Epidermal melanocyte (primary cell): ENCODE results near the gene ITPK1.
A peak's percentile ranks its signal among the peaks of the same experiment; 100 is the strongest.
"Not testable (repeated sequence)": the region's sequence is repeated elsewhere in the genome, so short reads cannot be mapped to it uniquely, and the experiment has no call there.

Experiments used
- DNase-seq: peaks from one replicate; pipeline ENCODE4 v3.0.0; 2011; ENCODE audit warnings: low spot score; ENCODE audit not compliant: insufficient read length

The ITPK1 gene

DNA sequence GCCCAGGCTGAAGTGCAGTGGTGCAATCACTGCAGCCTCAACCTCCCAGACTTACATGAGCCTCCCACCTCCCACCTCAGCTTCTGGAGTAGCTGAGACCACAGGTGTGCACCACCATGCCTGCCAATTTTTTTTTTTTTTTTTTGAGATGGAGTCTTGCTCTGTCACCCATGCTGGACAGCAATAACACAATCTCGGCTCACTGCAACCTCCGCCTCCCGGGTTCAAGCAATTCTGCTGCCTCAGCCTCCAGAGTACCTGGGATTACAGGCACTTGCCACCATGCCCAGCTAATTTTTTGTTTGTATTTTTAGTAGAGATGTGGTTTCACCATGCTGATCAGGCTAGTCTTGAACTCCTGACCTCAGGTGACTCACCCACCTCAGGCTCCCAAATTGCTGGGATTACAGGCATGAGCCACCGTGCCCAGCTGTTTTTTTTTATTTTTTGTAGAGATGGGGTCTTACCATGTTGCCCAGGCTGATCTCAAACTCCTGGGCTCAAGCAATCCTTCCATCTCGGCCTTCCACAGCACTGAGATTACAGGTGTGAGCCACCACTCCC is 15.6 kb upstream of the ITPK1 start:
- not testable (repeated sequence) for DNase-seq

DNA sequence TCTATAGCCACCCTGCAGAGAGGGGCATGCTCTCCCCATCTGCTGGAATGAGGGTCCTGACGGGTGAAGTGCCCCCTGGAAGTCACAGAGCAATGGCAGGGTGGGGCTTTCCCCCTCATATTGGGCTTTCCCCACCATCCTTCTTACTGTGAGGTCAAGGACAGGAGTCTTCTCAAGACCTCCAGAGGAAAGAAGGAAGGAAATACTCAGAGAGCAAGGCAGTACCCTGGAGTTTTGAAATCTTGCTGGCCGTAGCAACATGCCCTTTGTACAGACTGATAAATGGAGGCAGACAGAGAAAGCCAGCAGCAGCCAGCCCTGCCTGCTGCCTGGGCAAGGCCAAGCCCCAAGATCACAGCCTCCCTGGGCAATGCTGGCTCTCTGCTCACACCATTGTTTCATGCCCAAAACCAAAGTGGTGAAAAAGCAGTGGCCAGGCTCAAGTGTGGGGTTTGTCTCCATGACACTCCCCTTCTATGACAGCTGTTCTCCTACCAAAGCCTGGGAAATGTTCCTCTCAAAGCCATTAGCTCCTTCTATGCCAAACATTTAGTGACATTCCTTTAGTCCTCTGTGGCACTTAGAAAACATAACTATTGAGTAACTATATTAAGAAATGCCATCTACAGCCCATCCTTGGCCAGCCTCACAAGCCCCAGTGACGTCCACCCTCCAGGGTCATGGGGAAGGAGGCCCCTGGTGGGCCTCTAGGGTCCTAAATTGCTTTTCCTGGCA is 13.2 kb upstream of the ITPK1 start:
- no peak for DNase-seq

DNA sequence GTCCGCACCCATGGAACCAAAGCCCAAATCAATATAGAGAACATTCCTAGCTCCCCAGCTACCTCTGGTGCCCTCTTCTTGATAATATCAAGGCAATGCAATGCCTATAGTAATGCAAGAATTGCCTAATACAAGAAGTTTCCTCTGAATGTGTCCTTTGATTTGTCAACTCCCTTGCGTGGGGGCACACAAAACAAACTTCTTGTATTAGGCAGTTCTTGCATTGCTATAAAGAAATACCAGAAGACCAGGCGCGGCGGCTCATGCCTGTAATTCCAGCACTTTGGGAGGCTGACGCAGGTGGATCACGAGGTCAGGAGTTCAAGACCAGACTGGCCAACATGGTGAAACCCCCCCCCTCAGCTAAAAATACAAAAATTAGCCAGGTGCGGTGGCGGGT is 10.4 kb upstream of the ITPK1 start:
- no peak for DNase-seq

DNA sequence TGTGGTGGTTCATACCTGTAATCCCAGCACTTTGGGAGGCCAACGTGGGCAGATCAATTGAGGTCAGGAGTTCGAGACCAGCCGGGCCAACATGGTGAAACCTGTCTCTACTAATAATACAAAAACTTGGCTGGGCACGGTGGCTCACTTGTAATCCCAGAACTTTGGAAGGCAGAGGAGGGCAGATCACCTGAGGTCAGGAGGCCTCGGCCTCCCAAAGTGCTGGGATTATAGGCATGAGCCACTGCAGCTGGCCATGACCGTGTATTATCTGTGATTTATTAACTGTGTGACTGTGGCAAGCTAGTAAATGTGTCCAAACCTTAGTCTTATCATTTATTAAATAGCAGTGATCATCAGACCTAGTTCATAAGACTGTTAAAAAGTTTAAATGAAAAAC is 7.1 kb upstream of the ITPK1 start:
- DNase-seq, result no peak

DNA sequence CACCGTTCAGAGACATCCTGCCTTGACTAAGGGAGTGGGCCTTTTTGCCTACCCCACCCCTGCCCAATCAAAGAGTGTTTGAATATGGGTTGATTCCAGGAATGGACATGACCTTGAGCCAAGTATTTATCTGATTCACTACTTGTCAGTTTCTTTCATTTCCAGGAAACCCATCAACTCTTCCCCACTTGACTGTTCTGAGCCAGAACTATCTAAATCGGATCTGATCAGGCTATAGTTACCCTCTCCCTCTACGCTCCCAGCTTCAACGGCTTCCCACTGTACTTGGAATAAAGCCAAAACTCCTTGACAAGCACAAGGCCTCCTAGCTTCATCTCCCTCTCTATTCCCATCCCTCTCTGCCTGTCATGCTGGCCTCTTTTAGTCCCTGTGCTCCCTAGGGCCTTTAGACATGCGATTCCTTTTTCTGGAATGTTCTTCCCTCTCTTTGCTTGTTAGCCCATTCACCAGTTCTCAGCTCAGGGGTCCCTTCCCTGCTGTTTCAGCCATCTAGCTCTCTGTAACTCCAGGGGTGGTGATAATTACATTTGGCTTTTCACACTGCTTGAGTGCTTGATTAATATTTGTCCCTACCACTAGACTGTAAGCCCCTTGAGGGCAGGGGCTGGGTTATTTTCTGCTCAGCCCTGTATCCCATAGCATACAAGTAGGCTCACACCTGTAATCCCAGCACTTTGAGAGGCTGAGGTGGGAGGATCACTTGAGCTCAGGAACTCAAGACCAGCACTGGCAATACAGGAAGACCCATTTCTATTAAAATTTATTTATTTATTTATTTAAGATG is 5.5 kb upstream of the ITPK1 start:
- no peak for DNase-seq

DNA sequence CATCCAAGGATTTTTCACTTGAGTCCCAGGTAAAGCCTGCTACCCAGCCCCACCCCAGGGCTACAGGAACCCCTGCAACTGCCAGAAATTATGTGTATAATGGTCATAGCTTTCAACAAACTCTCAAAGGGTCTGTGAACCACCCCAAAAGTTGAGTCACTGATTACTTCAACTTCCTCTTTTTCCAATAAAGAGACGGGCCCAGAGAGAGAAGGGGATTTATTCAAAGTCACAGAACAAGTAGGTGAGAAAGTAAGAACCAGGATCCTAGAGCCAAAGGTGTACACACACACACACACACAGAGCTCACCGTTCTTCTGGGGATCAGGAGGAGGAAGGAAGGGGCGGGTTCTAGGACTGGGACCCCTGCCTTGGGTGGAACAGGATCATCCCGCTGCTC is 4.8 kb upstream of the ITPK1 start:
- no peak for DNase-seq

DNA sequence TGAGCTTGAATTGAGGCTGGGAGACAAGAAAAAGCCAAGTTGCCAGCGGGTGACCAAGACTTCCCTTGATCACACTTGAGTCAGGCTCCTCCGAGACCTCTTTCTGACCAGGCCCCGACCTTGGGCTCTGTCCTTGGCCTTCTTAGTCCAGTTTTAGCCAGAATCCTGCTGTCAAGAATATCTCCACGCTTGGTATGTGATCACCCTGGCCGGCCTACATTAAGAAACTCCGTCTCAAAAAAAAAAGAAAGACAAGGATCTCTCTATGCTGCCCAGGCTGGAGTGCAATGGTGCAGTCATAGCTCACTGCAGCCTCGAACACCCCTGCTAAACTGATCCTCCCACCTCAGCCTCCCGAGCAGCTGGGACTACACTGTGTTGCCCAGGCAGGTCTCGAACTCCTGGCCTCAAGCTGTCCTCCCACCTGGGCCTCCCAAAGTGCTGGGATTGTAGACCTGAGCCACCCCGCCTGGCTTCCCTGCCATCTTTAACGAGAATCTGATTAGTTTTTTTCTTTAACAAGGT is 1.0 kb upstream of the ITPK1 start:
- DNase-seq, result no peak

DNA sequence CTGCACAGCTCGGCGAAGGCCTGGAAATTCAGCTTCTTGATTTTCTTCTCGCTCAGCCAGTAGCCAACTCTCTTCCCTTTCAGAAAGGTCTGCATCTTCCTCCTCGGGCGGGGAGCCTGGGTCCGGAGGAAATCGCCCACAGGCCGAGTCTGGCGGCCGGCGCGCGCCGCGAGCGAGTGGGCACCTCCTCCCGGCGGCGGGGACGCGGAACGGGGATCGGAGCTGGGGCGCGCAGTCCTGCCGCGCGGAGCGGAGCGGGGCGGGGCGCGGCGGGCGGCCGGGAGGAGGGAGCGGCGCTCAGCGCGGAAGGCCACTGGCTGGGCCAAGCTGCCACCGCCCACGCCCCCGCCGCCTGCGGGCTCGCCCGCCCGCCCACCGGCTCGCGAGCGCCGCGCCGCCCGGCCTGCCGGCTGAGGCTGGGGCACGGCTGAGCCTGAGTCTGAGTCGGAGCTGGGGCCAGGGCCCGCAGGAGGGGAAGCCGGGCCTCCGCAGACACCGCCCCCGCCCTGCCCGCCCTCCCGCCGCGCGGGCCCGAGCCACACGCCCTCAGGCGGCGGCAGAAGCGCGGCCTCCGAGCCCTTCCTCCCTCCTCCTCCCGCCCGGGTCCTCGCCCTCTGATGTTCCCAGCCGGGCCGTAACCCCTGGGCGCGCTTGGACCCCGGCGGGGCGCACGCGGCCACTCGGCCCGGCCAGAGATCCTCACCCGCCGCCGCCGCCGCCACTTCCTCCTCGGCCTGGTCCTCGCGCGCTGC is 480 bp downstream of the ITPK1 start:
- peak; percentile 81 for DNase-seq

DNA sequence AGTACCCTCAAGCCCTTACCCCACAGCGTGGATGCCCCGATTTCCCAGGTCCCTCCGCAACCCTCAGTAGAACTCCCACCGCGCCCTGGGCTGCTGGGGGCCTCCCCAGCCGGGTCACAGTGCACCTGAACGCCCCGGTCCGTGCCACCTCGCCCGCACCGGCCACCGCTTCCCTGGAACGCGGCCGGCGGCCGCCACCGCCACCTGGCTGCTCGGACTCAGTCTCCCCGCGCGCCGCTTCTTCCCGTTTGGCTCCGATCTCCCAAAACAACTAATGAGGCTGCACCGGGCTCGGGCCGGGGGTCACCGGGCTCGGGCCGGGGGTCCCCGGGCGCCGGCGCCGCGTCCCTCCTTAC is 1.0 kb downstream of the ITPK1 start:
- DNase-seq, result no peak

DNA sequence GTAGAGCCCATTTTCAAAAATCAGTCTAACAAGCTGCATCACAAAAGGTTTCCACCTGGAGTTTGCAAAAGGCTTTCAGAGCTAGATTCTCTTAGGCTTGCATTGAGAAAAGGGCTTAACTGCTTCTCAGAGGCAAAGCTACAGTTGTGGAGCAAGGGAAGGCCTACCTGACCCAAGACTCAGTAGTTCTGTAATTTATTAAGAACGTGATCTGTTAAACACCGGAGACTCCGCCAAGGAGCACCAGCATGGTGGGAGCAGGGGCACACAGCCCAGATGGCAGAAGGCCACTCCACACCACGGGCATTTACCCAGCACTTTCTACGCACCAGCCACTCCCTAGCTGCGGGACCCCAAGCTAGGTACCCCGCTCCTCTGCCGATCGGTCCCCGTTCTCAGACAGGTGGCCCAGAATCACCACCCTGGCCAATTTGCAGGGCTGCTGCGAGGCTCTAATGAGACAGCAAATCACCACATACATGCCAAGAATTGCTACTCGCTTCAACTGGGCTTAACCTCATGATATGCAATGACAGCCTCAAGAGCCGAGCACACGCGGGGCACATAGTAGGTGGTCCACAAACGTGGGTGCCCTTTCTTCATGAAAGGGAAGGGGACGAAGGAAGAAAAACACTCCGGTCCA is 1.5 kb downstream of the ITPK1 start:
- no peak for DNase-seq

DNA sequence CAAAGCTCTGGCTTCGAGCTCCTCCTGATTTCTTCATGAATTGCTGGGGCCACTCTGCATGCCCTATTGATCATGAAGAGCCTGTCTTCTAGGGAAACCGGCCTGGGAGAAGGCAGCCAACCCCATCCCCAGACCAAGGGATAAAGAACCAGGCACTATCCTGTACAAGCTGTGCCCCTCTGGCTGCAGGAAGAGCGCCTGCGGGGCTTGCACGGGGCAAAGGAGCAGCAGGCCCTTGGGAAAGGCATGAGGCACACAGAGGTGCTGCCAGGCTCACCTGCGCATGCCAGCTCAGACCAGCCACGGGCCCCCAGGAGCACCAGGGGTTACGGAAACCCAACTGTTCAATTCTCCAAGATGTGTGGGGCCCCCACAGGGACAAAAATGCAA is 2.1 kb downstream of the ITPK1 start:
- no peak for DNase-seq

DNA sequence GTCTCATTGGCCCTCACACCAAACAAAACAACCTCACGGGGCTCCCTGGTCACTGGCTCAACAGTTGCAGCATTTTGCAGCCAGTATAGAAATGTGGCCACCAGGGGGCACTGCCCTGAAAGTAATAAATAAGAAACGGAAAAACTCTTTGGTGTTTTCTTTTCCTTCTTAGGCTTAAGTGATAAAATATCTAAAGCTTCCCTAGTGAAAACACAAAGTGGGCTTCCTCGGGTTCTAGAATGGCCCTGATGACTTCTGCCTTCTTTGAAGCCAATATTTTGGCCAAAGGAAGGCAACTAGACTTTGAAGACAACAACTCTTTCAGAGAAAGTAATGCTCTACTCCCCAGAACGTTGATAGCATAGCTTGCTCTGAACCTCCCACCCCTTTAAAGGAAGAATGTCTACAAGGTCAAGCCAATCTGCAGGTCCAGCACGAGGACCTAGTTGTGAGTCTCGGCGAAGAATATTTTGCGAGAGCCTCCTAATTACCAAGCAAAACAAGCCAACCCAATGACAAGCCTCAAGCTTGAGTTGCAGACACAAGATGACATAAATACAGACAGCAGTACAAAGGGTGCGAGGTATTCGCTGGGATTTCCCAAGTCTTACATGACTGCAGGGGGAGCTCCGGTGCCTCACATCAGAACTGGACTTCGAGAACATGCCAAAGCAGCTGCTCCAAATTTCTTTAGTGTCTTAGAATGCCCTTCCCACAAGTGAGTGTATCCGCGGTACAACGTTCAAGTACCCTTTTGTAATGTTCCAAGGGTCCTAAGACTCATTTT is 2.6 kb downstream of the ITPK1 start:
- DNase-seq, result peak; percentile 72

DNA sequence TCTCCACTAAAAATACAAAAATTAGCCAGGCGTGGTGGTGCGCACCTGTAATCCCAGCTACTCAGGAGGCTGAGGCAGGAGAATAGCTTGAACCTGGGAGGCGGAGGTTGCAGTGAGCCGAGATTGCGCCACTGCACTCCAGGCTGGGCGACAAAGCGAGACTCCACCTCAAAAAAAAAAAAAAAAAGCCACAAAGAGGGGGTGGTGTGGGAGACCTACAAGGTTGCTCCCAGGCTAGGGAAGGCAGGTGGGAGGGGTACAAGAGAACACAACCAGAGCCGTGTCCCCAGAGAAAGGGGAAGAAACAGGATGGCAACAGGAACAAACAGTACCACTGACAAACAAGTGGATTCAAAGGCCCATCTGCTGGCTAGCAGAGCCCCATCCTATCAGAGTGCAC is 4.2 kb downstream of the ITPK1 start:
- not testable (repeated sequence) for DNase-seq

DNA sequence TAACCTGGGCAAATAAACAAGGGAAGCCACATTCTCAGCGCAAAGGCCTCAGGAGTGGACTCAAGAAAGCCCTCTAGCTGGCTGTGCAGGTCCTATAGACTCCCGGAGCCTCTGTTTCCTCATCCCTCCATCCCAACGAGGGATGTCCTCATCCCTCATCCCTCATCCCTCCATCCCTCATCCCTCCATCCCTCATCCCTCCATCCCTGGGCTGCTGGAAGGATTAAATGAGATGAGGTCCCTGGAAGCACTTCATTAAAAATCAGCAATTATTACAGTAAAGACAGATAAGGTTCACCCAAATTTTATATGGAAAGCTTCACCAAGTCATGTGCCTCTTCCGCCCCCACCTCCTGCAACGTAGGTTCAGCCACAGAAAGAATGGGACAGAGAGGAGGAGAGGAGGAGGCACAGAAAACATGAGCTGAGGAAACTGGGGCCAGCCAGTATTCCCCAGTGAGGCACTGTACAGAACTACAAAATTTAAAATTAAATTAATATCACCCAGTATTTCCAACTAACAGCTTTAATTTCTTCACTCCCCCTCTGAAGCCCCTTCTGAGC is 4.8 kb downstream of the ITPK1 start:
- DNase-seq, result no peak

DNA sequence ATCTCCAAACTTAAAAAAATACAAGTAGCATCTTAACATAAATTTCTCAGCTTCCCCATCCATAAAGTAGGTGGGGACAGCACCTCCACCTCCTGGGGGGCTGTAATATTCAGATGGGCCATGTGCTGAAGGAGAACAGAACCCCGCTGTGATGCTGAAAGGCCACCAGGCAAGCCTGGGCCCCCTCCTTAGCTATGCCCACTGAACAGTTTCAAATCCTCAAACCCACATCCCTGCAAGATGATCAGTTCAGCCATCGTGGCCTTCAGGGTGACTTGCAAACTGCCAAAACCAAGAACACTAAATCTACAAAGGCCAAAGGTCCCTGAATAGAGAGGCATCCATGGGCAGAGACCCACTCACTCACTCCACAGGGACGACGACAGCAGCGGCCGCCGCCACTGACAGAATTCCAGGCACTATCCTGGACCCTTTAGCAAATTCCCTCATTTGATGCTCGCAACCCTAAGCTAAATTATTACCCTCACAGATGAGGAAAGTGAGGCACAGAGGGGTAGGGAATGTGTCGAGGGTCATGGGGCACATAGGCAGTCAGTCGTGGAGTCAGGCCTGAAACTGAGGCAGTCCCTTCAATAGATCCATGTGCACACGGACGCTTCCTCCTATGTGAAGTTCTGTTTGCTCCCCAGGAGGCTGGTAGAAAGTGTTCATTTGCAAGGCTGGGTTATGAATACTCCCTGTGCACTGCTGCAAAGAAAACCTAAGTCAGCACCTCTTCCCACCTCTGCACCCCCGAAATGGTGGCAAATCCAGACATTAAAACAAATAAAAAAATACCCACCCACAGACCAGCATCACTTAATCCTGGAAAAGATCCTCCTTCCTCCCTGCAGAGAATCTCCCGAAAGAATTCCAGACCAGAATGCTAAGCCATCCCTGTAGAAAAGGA is 5.9 kb downstream of the ITPK1 start:
- DNase-seq, result no peak

DNA sequence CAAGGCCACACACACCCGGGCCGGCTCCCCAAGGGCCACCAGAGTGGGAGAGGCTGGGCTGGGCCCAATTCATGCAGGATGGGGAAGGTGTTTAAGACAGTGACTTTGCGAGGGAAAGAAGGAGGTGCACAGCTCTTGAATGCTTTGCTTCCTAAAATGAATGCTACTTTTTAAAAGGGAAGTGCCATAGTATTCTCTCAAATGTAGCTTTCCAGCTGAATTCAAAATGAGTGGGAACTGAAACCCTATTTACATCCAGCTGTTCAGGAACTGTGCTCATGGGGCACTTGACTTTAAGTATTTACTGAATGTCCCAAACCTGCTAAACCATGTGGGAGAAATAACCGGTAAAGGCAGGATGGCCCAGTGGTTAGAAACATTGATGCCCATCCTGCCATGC is 7.6 kb downstream of the ITPK1 start:
- no peak for DNase-seq

DNA sequence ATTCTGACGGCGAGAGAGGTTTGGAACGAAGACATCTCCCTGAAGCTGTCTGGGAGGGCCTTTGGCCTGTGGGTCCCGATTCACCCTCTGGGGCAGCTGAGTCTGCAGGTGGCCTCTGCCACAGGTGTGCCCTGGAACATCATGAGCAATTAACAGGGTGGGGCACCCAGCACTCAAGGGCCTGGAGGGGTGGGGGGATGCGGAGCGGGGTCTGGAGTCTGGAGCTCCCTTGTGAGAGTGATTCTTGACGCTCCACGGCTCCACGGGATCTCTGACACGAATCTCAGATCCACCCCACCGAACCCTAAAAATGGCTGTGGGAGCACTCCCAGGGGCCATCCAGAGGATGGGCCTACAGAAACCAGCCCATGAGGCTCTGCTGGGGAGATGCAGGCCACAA is 8.3 kb downstream of the ITPK1 start:
- no peak for DNase-seq

DNA sequence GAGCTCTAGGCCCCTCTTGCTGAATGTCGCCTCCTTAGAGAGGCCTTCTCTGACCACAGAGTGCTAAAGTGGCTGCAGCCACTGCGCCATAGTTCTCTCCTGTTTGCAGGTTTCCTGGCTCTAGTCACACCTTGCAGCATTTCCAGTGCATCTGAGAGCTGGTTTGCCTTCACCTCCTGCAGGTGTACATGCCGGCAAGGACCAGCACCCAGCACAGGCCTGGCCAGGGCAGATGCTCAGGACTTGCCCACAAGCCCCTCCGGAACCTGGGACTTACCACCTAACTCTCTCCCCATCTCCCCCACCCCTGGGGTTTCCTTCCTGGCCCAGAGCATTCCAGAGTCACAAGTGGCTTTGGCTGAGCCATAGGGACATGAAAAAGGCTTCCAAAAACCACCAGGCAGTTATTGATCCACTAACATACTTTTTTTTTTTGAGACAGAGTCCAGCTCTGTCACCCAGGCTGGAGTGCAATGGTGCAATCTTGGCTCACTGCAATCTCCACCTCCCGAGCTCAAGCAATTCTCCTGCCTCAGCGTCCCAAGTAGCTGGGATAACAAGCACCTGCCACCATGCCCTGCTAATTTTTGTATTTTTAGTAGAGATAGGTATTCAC is 9.1 kb downstream of the ITPK1 start:
- no peak for DNase-seq

DNA sequence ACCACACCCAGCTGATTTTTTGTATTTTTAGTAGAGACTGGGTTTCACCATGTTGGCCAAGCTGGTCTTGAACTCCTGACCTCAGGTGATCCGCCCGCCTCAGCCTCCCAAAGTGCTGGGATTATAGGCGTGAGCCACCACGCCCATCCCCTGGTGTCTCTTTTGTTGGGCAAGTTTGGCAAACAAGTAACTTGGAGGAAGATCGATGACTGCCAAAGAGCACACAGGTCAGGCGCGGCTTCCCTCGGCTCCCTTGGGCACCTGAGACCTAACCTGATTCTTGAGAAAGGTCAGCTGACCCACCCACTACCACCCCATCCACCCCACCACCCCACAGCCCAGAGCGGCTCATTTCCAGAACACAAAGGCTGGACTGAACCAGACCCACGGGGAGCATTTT is 9.9 kb downstream of the ITPK1 start:
- DNase-seq, result not testable (repeated sequence)
